Measurements from ENCODE around the gene ZFP42. TPM values are rescaled to one million over a fixed set of nuclear protein-coding genes. Genes with fewer than 3 reads are reported as not detected.
A peak's percentile ranks its signal among the peaks of the same experiment; 100 is the strongest.

ZFP42 gene
- total RNA-seq, 1 donor from 2014 or later = 17.5 TPM

DNA sequence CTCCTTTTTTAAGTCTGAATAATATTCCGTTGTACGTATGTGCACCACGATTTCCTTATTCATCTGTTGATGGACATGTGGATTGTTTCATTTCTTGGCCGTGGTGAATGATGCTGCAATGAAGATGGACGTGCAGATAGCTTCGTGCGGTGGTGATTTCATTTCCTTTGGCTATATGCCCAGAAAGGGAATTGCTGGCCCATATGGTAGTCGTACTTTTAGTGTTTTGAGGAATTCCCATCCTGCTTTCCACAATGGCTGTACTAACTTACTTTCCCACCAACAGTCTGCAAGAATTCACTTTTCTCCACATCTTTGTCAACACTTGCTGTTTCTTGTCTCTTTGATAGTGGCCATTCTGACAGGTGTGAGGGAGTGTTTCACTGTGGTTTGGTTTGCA is 12.8 kb downstream of the ZFP42 start:
- H3K27me3 Mint-ChIP-seq (ENCODE audit: low read depth) = no peaks in the 10 kb centered on the region
- H3K27ac Mint-ChIP-seq = no peak overlapping the region
- H3K4me3 Mint-ChIP-seq = no peak overlapping the region
- TF ChIP-seq, protein P1, sequence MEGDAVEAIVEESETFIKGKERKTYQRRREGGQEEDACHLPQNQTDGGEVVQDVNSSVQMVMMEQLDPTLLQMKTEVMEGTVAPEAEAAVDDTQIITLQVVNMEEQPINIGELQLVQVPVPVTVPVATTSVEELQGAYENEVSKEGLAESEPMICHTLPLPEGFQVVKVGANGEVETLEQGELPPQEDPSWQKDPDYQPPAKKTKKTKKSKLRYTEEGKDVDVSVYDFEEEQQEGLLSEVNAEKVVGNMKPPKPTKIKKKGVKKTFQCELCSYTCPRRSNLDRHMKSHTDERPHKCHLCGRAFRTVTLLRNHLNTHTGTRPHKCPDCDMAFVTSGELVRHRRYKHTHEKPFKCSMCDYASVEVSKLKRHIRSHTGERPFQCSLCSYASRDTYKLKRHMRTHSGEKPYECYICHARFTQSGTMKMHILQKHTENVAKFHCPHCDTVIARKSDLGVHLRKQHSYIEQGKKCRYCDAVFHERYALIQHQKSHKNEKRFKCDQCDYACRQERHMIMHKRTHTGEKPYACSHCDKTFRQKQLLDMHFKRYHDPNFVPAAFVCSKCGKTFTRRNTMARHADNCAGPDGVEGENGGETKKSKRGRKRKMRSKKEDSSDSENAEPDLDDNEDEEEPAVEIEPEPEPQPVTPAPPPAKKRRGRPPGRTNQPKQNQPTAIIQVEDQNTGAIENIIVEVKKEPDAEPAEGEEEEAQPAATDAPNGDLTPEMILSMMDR (IDR thresholded peaks at IDR 0.05; ENCODE audit: unreplicated experiment) = no peak
- peaks cover 11% of the 10 kb centered on the region for H3K9me3 Mint-ChIP-seq
- DNase-seq (ENCODE audit: low spot score in 2 of 2, unreplicated experiment in 2 of 2) = no peak
- H3K36me3 Mint-ChIP-seq = peaks cover 28% of the 10 kb centered on the region
- H3K4me1 Mint-ChIP-seq = no peaks in the 10 kb centered on the region

DNA sequence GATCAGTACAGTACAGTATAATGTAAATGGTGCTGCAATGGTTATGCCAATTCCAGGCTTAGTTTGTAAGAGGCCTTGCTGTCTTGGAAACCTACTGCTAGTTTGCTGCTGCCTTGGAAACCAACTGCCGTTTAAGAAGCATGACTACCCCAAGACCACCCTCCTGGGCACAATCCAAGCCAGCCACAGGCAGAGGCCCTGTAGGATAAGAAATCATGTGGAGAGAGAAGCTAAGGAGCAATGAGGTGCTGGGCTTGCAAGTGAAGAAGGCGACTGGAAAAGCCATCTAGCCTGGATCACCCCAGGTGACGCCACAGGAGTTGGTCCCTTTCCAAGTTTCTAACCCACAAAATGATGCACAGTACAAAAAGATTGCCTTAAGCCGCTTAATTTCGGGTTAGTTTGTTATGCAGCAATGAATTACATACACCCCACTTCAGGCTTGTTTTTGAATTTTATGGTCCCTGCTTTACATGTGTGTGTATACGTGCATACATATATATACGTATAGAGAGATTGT is 16.9 kb downstream of the ZFP42 start:
- no peak overlapping the region for H3K4me3 Mint-ChIP-seq
- H3K9me3 Mint-ChIP-seq = peaks cover 10% of the 10 kb centered on the region
- H3K27ac Mint-ChIP-seq = no peak overlapping the region
- no peaks in the 10 kb centered on the region for H3K27me3 Mint-ChIP-seq (ENCODE audit: low read depth)
- H3K4me1 Mint-ChIP-seq = peaks cover 21% of the 10 kb centered on the region
- DNase-seq (ENCODE audit: low spot score in 2 of 2, unreplicated experiment in 2 of 2) = no peak
- TF ChIP-seq, protein P1 (IDR thresholded peaks at IDR 0.05; ENCODE audit: unreplicated experiment) = no peak
- H3K36me3 Mint-ChIP-seq = peaks cover 17% of the 10 kb centered on the region

DNA sequence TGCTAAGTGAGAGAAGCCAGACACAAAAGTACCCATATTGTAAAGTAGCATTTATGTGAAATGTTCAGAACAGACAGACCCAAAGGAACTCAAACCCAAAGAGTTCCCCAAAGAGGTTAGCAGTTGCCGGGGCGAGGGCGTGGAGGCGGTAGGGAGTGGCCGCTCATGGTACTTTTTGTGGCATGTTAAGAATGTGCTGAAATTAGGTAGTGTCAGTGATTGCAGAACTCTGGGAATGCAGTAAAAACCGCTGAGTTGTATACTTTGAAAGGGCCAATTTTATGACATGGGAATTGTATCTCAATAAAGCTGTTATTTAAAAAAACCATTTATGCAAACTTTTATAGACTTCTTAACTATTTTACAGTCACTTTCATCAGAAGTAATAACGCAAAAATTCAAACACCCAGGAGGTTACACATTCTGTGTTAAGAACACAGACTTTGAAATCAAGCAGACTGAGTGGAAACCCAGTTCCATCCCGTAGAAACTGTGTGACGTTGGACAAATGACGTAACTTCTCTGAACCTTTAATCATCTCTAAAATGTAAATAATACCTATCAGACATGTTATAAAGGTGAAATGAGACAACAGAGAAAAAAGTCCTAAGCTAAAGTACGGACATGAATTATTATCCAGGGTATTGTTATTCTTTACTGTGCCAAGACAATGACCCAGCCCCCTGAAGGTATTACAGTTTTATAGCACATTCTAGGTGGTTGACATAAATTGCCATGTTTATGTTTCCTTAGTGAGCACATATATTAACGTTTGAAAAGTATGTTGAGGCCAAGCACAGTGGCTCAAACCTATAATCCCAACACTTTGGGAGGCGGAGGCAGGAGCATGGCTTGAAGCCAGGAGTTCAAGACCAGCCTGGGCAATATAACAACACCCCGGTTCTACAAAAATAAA is 19.7 kb downstream of the ZFP42 start:
- Mint-ChIP-seq H3K36me3 (peaks cover 3% of the 10 kb centered on the region), H3K4me1 (peaks cover 30% of the 10 kb centered on the region), H3K27me3 (ENCODE audit: low read depth) (no peaks in the 10 kb centered on the region), H3K27ac (peak overlapping the region; percentile 66), H3K9me3 (peaks cover 4% of the 10 kb centered on the region), H3K4me3 (no peak overlapping the region)
- TF ChIP-seq, protein P1 (IDR thresholded peaks at IDR 0.05; ENCODE audit: unreplicated experiment) = no peak
- no peak for DNase-seq (ENCODE audit: low spot score in 2 of 2, unreplicated experiment in 2 of 2)

DNA sequence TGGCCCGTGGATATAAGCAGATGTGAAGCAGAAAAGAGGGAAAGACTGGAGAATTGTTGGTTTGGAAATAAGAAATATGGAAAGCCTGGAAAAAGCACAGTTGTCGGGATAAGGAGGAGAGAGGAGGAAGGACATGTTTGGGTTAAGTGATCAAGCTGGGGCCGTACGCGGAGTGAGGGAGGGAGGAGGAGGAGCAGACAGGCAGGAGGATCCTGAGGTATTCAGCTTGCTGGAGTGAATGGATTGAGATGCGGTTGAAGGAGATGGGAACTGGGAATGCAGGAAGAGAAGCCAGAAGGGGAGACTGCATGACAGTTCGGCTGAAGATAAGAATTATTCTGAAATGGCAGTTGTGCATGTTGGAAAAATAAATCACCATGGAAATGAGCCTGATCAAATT is 21.2 kb downstream of the ZFP42 start:
- TF ChIP-seq, protein P1 (IDR thresholded peaks at IDR 0.05; ENCODE audit: unreplicated experiment) = no peak
- Mint-ChIP-seq H3K27ac (peak overlapping the region; percentile 23), H3K27me3 (ENCODE audit: low read depth) (no peaks in the 10 kb centered on the region), H3K4me3 (no peak overlapping the region), H3K9me3 (peaks cover 4% of the 10 kb centered on the region), H3K36me3 (peaks cover 3% of the 10 kb centered on the region), H3K4me1 (peaks cover 36% of the 10 kb centered on the region)
- no peak for DNase-seq (ENCODE audit: low spot score in 2 of 2, unreplicated experiment in 2 of 2)

DNA sequence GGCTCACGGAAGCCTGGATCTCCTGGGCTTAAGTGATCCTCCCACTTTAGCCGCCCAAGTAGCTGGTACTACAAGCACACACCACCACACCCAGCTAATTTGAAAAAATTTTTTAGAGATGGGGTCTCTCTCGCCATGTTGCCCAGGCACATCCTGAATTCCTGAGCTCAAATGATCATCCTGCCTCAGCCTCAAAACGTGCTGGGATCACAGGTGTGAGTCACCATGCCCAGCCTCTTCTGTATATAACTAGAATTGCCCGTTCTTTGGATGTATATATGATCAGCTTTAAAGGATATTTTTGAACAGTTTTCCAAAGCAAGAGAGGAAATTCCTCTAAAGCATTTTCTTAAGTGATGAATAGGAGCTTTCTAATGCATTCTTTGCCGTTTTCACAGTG is 22.7 kb downstream of the ZFP42 start:
- Mint-ChIP-seq H3K9me3 (peaks cover 4% of the 10 kb centered on the region), H3K27me3 (ENCODE audit: low read depth) (no peaks in the 10 kb centered on the region), H3K36me3 (peaks cover 3% of the 10 kb centered on the region), H3K27ac (no peak overlapping the region), H3K4me1 (peaks cover 49% of the 10 kb centered on the region), H3K4me3 (no peak overlapping the region)
- DNase-seq (ENCODE audit: low spot score in 2 of 2, unreplicated experiment in 2 of 2) = no peak
- TF ChIP-seq, protein P1 (IDR thresholded peaks at IDR 0.05; ENCODE audit: unreplicated experiment) = no peak
